ENCODE data around the gene TOMM22.
A peak's percentile ranks its signal among the peaks of the same experiment; 100 is the strongest.

- TF ChIP-seq CTCF (IDR thresholded peaks at IDR 0.05) (peak in 2 of 4 donors; percentile 29 to 36), POLR2A (IDR thresholded peaks at IDR 0.05) (peak; percentile 90)
Observed at GRCh38 chr22:38705235-38706100, 23.7 kb downstream of the TOMM22 start, which contains the start of gene GTPBP1.
